NCI-H1417 (cell line): ENCODE measurements around the gene RAB3GAP2.
"Not testable (repeated sequence)": the region's sequence is repeated elsewhere in the genome, so short reads cannot be mapped to it uniquely, and the experiment has no call there.

Source experiments
- DNase-seq, 3 experiments: peaks; one replicate each; lab custom pipeline; 2025; lab: John Stamatoyannopoulos, UW

The RAB3GAP2 gene

GRCh38 chr1:220283625-220284024, 11.4 kb upstream of the RAB3GAP2 start:
- DNase-seq = no peak

- DNase-seq = peak in 1 of 3 experiments; percentile 25
Measured at GRCh38 chr1:220281159-220281574, 8.9 kb upstream of the RAB3GAP2 start.

- no peak for DNase-seq
Measured at GRCh38 chr1:220280249-220280648, 8.0 kb upstream of the RAB3GAP2 start.

- no peak for DNase-seq
Measured at GRCh38 chr1:220278991-220279390, 6.7 kb upstream of the RAB3GAP2 start.

- DNase-seq = no peak
Measured at GRCh38 chr1:220275430-220275829, 3.2 kb upstream of the RAB3GAP2 start.

- no peak for DNase-seq
Measured at GRCh38 chr1:220274251-220274855, 2.1 kb upstream of the RAB3GAP2 start.

- DNase-seq = no peak
Measured at GRCh38 chr1:220272841-220273090, 513 bp upstream of the RAB3GAP2 start.

GRCh38 chr1:220271706-220272046, 577 bp downstream of the RAB3GAP2 start:
- DNase-seq = peak in 1 of 3 experiments; percentile 56

GRCh38 chr1:220269036-220269435, 3.2 kb downstream of the RAB3GAP2 start:
- no peak for DNase-seq

GRCh38 chr1:220267630-220268029, 4.6 kb downstream of the RAB3GAP2 start:
- DNase-seq = no peak

GRCh38 chr1:220260228-220260627, 12.0 kb downstream of the RAB3GAP2 start:
- not testable (repeated sequence) for DNase-seq

GRCh38 chr1:220259756-220260155, 12.5 kb downstream of the RAB3GAP2 start:
- DNase-seq = not testable (repeated sequence)

- DNase-seq = not testable (repeated sequence)
Measured at GRCh38 chr1:220256194-220256593, 16.1 kb downstream of the RAB3GAP2 start.

- no peak for DNase-seq
Measured at GRCh38 chr1:220255204-220255603, 17.0 kb downstream of the RAB3GAP2 start.

GRCh38 chr1:220253290-220253689, 19.0 kb downstream of the RAB3GAP2 start:
- DNase-seq = not testable (repeated sequence)

GRCh38 chr1:220251272-220251671, 21.0 kb downstream of the RAB3GAP2 start:
- DNase-seq = no peak

- DNase-seq = no peak
Measured at GRCh38 chr1:220250681-220251080, 21.6 kb downstream of the RAB3GAP2 start.

GRCh38 chr1:220249522-220249921, 22.7 kb downstream of the RAB3GAP2 start:
- DNase-seq = no peak

GRCh38 chr1:220248715-220249265, 23.5 kb downstream of the RAB3GAP2 start:
- DNase-seq = not testable (repeated sequence)

GRCh38 chr1:220245900-220246299, 26.4 kb downstream of the RAB3GAP2 start:
- DNase-seq = not testable (repeated sequence)

GRCh38 chr1:220243947-220244346, 28.3 kb downstream of the RAB3GAP2 start:
- DNase-seq = no peak

- DNase-seq = no peak
Measured at GRCh38 chr1:220241072-220241663, 31.1 kb downstream of the RAB3GAP2 start.

- DNase-seq = peak in 1 of 3 experiments; percentile 14
Measured at GRCh38 chr1:220239966-220240365, 32.3 kb downstream of the RAB3GAP2 start.

- DNase-seq = no peak
Measured at GRCh38 chr1:220239213-220239612, 33.0 kb downstream of the RAB3GAP2 start.
